Measurements from ENCODE around the gene MAP2. TPM values are rescaled to one million over a fixed set of nuclear protein-coding genes. Genes with fewer than 3 reads are reported as not detected.

MAP2 gene
- total and polyA plus RNA-seq, 2 of the 13 experiments (the other 11 are each of a cell fraction or from before 2014, with no cell fraction given), result 0.08 TPM; not detected in 1

- Histone ChIP-seq H3K27ac (ENCODE audit: extremely low read length, insufficient read depth, low read length) (no peak overlapping the region), H3K27me3 (ENCODE audit: control insufficient read depth in 1 of 2, insufficient read depth in 2 of 2, low read length in 2 of 2) (no peaks in the 10 kb centered on the region), H3K9ac (ENCODE audit: insufficient read depth, low read depth, low read length) (no peak overlapping the region), H3K4me2 (ENCODE audit: low read depth, low read length) (no peak overlapping the region), H3K4me3 (replicated peaks in 1 of 3; ENCODE audit: insufficient read depth in 1 of 3, low read depth in 2 of 3, low read length in 3 of 3) (no peak overlapping the region), H3K9me3 (ENCODE audit: low read length) (no peaks in the 10 kb centered on the region), H3K36me3 (replicated peaks in 1 of 2; ENCODE audit: control insufficient read depth in 1 of 2, insufficient read depth in 2 of 2, low read length in 2 of 2) (no peaks in the 10 kb centered on the region), H4K20me1 (ENCODE audit: insufficient read depth, low read length) (no peaks in the 10 kb centered on the region), H2AFZ (ENCODE audit: low read length) (no peak overlapping the region), H3K79me2 (ENCODE audit: insufficient read depth, low read length) (no peaks in the 10 kb centered on the region), H3K4me1 (ENCODE audit: insufficient read depth, low read length) (no peaks in the 10 kb centered on the region)
- ChIA-PET POLR2A (no interaction called here), CTCF (ENCODE audit: low intra/inter-chr PET ratio, low total read pairs) (no interaction called here)
- no peak for DNase-seq (ENCODE audit: low spot score)
- 10% methylated on average over 6 of the region's 6 CpGs for WGBS (ENCODE audit: low lambda C conversion rate)
- BruUV-seq (replicated peaks), result no TSS peak
- FAIRE-seq, result no peak
- in situ Hi-C loops (cut with HindIII; ENCODE audit: extremely low pct_ligation_motif_present, low pct_unique_long_range_greater_than_20kb), result no loop called here
- intact Hi-C loops (cut with micrococcal nuclease; ENCODE audit: unreplicated experiment), result no loop called here
- no peak for ATAC-seq
- TF ChIP-seq ARID3A (IDR thresholded peaks at IDR 0.05; ENCODE audit: low read depth, low read length) (no peak), RARA (CRISPR knock-in tag; IDR thresholded peaks at IDR 0.05) (no peak), RBFOX2 (IDR thresholded peaks at IDR 0.05; ENCODE audit: low read depth, low read length) (no peak), NAIF1 (CRISPR knock-in tag; IDR thresholded peaks at IDR 0.05; ENCODE audit: borderline replicate concordance) (no peak), ZBTB44 (CRISPR knock-in tag; IDR thresholded peaks at IDR 0.05) (no peak), ZNF503 (CRISPR knock-in tag; IDR thresholded peaks at IDR 0.05) (no peak), DBP (CRISPR knock-in tag; IDR thresholded peaks at IDR 0.05; ENCODE audit: not compliant biosample characterization) (no peak), PRDM15 (CRISPR knock-in tag; IDR thresholded peaks at IDR 0.05) (no peak), GATA4 (IDR thresholded peaks at IDR 0.05; ENCODE audit: borderline replicate concordance, low read depth) (no peak), PLRG1 (conservative IDR thresholded peaks at IDR 0.05) (no peak), ATF7 (IDR thresholded peaks at IDR 0.05) (no peak), ATF7 (CRISPR knock-in tag; IDR thresholded peaks at IDR 0.05) (no peak), MLLT10 (CRISPR knock-in tag; IDR thresholded peaks at IDR 0.05) (no peak), NONO (IDR thresholded peaks at IDR 0.05) (no peak), NONO (CRISPR knock-in tag; conservative IDR thresholded peaks at IDR 0.05) (no peak), NFE2 (CRISPR knock-in tag; IDR thresholded peaks at IDR 0.05) (no peak), ZNF282 (IDR thresholded peaks at IDR 0.05; ENCODE audit: partially characterized antibody) (no peak)
These were observed 229.3 kb downstream of the MAP2 start for GRCh38 chr2:209653134-209653533.

All from HepG2 (cell line).